Stimulated activated CD4-positive, alpha-beta T cell treated with anti-CD3 and anti-CD28 coated beads, TNF-alpha, amount 100 ng/mL, for 24 hours (primary cell): ENCODE data around the gene STIM2.
"Not testable (repeated sequence)": the region's sequence is repeated elsewhere in the genome, so short reads cannot be mapped to it uniquely, and the experiment has no call there.

Experiments used
- DNase-seq, 3 experiments: peaks; one replicate each; pipeline ENCODE4 v3.0.0-alpha.2; 2020; ENCODE audit warnings: low read depth in 3 of 3

STIM2 gene

DNA sequence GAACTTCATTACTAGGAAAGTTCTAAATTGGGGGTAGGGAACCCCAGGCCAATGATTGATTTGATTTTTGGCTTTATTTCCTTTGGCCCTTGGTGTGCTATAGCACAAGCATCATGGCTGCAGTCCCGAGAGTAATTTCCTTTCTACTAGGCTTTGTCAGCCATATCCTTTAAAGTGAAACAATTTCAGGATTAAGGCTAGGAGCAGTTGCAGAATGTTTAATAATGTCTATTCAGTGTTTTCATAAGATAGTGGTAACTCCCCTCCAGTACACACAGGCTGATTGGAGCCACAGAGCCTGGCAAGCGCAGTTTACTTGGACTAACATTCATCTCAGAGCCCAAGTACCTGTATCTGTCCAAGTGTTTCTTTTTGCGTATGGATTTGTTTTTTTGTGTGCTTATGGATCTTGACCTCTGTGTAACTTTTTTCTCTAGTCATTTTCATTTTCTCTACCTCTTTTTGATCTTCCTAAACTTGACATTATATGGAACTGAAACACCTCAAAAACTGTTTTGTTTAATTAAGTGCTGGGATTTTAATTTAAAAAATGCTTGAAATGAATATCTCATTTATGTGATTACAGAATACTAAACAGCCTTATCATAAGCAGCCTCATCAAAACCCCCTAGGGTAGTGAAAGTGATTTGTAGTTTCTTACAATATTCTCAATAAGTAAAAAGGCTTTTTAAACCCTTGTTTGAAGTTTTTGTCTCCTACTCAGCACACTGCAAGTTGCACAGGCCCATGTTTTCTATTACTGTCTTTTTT lies 7.5 kb downstream of the STIM2 start:
- DNase-seq = no peak

- no peak for DNase-seq
These were observed 10.1 kb downstream of the STIM2 start for GRCh38 chr4:26870576-26871262.

GRCh38 chr4:26871611-26872010 lies 11.0 kb downstream of the STIM2 start:
- no peak for DNase-seq

DNA sequence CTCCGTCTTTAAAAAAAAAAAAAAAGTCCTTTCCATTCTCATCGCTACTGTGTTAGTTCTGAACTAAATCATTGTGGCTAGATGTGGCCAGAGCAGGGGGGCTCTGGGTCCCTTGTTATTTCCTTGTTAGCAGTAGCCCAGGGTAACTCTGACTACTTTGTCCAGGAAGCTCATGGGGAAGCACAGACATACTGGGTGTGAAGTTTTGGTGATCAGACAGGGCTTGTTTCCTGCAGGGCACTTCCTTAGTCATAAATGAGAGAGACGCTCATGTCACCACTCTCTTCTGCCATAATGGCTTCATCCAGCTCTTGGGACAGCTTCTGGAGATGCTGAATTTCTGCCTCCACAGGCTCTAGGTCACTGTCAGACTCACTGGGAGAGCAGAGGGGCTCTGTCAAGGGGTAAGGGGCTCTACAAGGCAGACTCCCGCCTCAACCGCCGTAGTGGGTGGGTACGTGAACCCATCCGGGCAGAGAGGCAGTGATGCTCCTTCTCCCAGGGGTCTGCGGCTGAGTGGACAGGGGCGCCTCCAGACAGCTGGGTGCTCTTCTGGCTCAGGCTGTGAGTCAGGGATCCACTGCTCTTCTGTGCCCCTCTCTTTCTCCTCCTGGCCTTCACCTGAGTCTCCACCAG lies 12.9 kb downstream of the STIM2 start:
- DNase-seq = peak in 2 of 3 experiments; percentile 37 to 43

DNA sequence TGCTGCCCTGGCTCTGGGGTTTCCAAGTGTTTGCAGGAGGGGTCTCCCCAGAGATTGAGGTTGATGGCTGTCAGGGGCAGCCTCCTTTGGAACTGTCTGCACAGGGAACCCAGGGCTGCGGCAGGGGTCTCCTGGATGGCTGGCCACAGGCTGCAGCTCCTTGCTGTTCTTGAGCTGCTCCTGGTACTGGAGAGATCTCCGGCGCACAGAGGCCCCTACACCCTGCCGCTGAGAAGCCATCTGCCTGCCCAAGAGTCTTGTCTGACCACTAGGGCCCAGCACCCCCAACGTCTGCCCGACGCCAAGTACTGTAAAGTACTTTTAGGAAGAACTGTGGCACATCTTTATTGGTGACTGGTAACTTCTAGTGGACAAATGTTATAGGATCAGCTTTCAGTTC lies 13.5 kb downstream of the STIM2 start:
- DNase-seq = no peak

GRCh38 chr4:26877406-26877805 lies 16.8 kb downstream of the STIM2 start:
- DNase-seq = no peak

DNA sequence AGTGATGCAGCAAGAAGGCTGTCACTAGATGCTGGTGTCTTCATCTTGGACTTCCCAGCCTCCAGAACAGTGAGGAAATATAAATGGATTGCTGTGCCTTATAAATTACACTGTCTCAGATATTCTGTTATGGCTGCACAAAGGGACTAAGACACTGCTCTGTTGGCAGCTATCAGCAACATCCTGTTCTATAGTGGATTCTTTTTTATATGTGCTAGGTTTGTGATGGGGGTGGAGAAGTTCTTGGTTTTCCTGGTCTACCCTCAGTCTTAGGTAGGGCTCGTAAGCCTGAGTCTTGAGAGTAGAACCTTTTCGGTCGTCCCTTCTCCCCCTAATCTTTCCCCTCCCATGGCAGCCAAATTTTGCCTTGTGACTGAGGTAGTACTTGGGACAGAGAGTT lies 17.3 kb downstream of the STIM2 start:
- DNase-seq = no peak

DNA sequence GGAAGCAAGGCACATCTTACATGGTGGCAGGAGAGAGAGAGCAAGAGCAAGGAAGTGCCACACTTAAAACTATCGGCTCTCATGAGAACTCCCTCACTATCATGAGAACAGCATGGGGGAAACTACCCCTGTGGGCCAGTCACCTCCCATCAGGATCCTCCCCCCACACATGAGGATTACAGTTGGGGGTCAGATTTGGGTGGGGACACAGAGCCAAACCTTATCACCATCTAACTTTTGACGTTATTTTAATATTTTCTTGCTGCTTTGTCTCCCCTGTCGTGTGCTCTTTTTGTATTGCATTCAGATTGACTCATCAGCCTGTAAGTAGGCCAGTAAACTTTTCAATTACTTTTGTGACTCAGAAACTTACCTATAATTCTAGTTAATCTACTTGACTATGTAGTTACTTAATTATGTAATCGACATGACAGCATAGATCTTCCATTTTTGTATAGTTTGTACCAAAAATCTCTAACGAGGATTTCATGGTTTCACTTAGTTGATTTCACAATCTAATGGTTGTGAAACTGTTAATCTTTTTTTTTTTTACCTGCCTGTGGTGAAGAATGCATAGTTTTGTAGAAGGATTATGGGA lies 18.3 kb downstream of the STIM2 start:
- no peak for DNase-seq

DNA sequence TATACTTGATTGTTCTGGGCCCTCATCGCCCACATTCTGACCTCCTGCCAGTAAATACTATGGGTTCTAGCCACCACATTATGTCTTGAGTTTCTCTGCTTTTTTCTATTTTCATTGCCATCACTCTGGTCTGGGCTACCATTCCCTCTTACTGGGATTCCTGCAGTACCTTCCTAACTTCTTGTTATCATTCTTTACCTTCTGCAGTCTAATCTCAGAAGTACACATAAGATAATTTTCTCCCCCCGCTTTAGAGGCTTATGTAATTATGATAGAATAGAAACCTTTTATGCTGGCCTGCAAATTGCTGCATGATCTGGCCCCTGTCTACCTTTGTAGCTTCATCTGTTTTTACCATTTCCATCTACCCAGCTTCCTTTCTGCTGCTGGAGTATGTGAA lies 19.2 kb downstream of the STIM2 start:
- no peak for DNase-seq

GRCh38 chr4:26884026-26884425 lies 23.4 kb downstream of the STIM2 start:
- DNase-seq = no peak

DNA sequence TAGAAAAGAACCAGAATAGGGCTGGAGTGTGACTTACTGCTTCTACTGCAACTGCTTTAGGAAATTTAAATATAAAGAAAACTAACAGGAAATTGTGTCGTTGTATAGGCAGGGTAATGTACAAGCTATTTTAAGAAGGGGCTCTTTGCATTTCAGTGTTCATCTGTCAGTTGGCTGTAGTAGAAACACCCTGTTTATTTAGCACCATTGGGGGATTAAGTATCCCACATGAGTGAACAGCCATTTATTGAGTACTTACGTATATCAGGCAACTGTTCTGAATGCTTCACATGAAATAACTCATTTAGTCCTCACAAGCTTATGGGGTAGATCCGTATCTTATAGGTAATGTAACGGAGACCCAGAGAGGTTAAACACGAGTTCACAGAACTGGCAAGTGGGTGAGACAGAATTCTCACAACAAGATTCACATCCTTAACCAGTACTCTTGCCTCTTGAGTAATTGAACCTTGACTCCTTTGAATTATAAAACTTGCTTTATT lies 23.9 kb downstream of the STIM2 start:
- no peak for DNase-seq

- DNase-seq = no peak
These were observed 25.3 kb downstream of the STIM2 start for GRCh38 chr4:26885912-26886274.

DNA sequence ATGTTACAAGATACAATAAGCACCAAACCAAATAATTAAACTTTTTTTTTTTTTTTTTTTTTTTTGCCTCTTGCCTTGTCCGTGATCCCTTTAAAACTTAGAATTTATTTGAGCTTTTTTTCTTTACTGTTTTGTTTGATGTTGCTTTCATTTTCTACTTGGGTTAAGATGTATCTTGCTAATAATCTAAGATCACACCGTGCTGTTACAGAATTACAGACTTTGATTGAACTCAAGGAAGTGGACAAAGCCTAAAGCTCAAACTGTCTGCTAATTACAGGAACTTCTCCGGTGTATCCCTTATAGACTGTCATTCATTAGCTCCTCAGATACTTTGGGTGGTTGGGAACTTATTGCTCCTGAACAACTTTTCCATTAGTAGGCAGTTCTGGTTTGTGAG lies 26.5 kb downstream of the STIM2 start:
- no peak for DNase-seq

- no peak for DNase-seq
These were observed 27.2 kb downstream of the STIM2 start for GRCh38 chr4:26887809-26888208.

- DNase-seq = no peak
These were observed 28.7 kb downstream of the STIM2 start for GRCh38 chr4:26889356-26889755.

DNA sequence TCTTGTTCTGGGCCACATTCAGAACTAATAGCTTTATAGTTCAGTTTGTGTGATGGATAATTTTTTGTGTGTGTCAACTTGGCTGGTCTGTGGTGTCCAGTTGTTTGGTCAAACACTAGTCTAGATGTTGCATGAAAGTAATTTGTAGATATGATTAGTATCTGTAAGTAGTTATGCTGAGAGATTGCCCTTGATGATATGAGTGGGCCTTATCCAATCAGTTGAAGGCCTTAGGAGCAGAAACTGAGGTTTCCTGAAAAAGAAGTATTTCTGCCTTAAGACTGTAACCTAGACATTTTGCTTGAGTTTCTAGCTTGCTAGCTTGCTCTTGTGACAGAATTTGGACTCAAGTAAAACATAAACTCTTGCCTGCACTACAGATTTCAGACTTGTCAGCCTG lies 30.4 kb downstream of the STIM2 start:
- DNase-seq = no peak

- DNase-seq = no peak
These were observed 31.2 kb downstream of the STIM2 start for GRCh38 chr4:26891867-26892266.

DNA sequence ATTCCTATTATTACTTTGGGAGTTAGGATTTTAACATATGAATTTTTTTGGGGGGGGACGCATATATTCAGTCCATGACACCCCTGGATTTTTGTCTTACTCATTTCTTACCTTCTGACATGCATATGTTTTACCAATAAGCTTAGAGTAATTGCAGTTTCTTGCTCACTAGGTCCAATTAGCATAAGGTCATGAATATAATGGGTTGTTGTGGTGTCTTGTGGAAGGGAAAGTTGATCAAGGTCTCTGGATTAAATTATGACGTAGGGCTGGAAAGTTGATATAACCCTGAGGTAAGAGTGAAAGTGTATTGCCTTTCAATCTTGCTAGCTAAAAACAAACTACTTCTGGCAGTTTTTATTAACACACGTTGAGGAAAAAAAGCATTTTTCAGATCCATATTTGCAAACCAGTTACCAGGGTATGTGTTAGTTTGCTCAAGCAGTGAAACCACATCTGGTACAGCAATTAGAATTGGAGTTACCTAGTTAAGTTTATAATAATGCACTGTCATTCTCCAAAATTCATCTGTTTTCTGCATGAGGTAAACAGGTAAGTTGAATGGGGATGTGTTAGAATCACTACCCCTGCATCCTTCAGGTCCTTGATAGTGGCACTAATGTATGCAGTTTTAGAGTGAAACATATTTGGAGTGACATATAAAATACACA lies 32.0 kb downstream of the STIM2 start:
- no peak for DNase-seq

DNA sequence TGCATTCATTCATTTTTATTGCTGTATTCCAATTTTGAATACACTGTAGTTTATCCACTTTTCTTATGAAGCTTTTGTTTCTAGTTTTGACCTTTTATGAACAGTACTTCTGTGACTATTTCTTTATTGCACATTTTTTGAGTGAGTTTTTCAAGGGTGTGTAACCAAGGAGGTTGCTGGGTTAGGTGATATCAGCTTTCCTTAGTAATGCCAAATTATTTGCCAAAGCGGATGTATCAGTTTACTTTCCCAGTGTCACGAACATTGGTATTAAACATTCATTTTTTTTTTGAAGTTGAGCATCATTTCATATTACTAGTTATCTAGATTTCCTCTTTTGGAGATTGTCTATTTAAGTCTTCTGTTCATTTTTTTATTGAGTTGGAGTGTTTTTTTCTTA lies 32.9 kb downstream of the STIM2 start:
- no peak for DNase-seq

DNA sequence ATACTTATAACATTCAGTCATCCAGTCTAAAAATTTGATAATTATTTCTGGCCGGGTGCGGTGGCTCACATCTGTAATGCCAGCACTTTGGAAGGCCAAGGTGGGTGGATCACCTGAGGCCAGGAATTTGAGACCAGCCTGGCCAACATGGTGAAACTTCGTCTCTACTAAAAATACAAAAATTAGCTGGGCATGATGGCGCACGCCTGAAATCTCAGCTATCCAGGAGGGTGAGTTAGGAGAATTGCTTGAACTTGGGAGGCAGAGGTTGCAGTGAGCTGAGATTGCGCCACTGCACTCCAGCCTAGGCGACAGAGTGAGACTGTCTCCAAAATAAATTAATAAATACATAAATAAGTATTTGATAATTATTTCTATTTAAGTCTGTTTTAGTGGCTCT lies 34.2 kb downstream of the STIM2 start:
- not testable (repeated sequence) for DNase-seq

DNA sequence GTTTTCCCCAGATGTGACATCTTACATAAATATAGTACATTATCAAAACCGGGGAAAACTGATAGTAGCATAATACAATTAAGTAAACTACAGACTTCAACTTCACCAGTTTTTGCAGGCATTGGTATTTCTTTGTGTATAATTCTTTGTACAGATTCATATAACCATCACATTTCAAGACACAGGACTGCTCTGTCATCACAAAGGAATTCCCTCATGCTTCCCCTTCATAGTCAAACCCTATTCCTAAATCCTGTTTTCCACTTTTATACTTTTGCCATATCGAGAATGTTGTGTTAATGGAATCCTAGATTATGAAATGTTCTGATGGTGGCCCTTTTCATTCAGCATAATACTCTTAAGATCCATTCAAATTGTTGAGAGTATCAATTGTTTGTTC lies 36.0 kb downstream of the STIM2 start:
- no peak for DNase-seq

DNA sequence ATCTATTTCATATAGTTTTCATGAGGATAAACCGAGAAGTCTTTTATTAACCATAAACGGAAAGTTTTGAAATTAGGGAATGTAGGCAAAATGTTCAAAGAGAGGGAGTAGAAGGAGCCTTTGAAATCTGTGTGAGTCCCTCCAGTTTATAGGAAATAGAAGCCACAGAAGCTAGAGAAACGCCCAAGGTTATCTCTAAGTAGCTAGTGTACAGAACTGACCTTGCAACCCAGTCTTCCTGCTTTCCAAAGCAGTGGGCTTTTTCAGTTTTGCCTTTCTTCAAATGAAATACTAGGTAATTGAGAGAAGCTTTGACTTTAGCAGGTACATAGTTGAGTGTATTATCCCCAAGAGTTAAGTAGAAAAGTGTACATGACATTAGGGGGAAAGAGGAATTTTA lies 39.4 kb downstream of the STIM2 start:
- no peak for DNase-seq
